ENCODE data around the gene COPS4.
A peak's percentile ranks its signal among the peaks of the same experiment; 100 is the strongest.
"Not testable (repeated sequence)": the region's sequence is repeated elsewhere in the genome, so short reads cannot be mapped to it uniquely, and the experiment has no call there.

The COPS4 gene

GRCh38 chr4:83054928-83055327 lies 19.9 kb downstream of the COPS4 start:
- peak; percentile 47 for DNase-seq (ENCODE audit: low read depth)
- peak; percentile 39 for TF ChIP-seq CTCF (IDR thresholded peaks at IDR 0.05; ENCODE audit: low read length, missing control alignments)
- H3K4me3 ChIP-seq (replicated peaks; ENCODE audit: low read depth, low read length): no peak overlapping the region

- no peak for TF ChIP-seq CTCF (IDR thresholded peaks at IDR 0.05; ENCODE audit: low read length, missing control alignments)
- no peak for DNase-seq (ENCODE audit: low read depth)
- no peak overlapping the region for H3K4me3 ChIP-seq (replicated peaks; ENCODE audit: low read depth, low read length)
These were observed 27.8 kb downstream of the COPS4 start for GRCh38 chr4:83062739-83063138.

GRCh38 chr4:83065266-83065665 lies 30.3 kb downstream of the COPS4 start:
- TF ChIP-seq CTCF (IDR thresholded peaks at IDR 0.05; ENCODE audit: low read length, missing control alignments): no peak
- H3K4me3 ChIP-seq (replicated peaks; ENCODE audit: low read depth, low read length): no peak overlapping the region
- DNase-seq (ENCODE audit: low read depth): no peak

GRCh38 chr4:83067058-83067639 lies 32.2 kb downstream of the COPS4 start:
- no peak for DNase-seq (ENCODE audit: low read depth)
- TF ChIP-seq CTCF (IDR thresholded peaks at IDR 0.05; ENCODE audit: low read length, missing control alignments): no peak
- H3K4me3 ChIP-seq (replicated peaks; ENCODE audit: low read depth, low read length): no peak overlapping the region

GRCh38 chr4:83071116-83071515 lies 36.1 kb downstream of the COPS4 start:
- no peak overlapping the region for H3K4me3 ChIP-seq (replicated peaks; ENCODE audit: low read depth, low read length)
- TF ChIP-seq CTCF (IDR thresholded peaks at IDR 0.05; ENCODE audit: low read length, missing control alignments): no peak
- peak; percentile 40 for DNase-seq (ENCODE audit: low read depth)

- no peak overlapping the region for H3K4me3 ChIP-seq (replicated peaks; ENCODE audit: low read depth, low read length)
- peak; percentile 93 for DNase-seq (ENCODE audit: low read depth)
- TF ChIP-seq CTCF (IDR thresholded peaks at IDR 0.05; ENCODE audit: low read length, missing control alignments): peak; percentile 88
These were observed 39.2 kb downstream of the COPS4 start for GRCh38 chr4:83074086-83074704.

GRCh38 chr4:83074783-83075182 lies 39.8 kb downstream of the COPS4 start:
- DNase-seq (ENCODE audit: low read depth); H3K4me3 ChIP-seq (replicated peaks; ENCODE audit: low read depth, low read length): not testable (repeated sequence)

All from fibroblast of pulmonary artery (primary cell).